H1 (cell line): ENCODE data around the gene RGS21. TPM values are rescaled to one million over a fixed set of nuclear protein-coding genes. Genes with fewer than 3 reads are reported as not detected.

ENCODE experiments used
- EZH2 ChIP-seq: fragments of 200-600 bp; sonication (generic); IDR thresholded peaks from 2 replicates; pipeline ENCODE4 v1.7.1; 2012; ENCODE audit warnings: low read depth, mild to moderate bottlenecking, moderate library complexity, low read length, inconsistent platforms; ENCODE audit not compliant: severe bottlenecking
- POLR2AphosphoS5 ChIP-seq: IDR thresholded peaks from 2 replicates; pipeline ENCODE4 v1.6.1; 2011; ENCODE audit warnings: low read depth, low read length
- SIN3A ChIP-seq, 2 experiments: IDR thresholded peaks in 1 of 2; conservative IDR thresholded peaks in 1 of 2; 2 replicates each; pipeline ENCODE4 v1.6.1; 2011 to 2012; ENCODE audit warnings: low read length in 2 of 2, improper control_type of control experiment in 1 of 2, low read depth in 1 of 2, mild to moderate bottlenecking in 1 of 2
- polyA plus RNA-seq, 7 experiments: library from polyadenylated mRNA; depleted of rRNA in 3 of 7; stranded (reverse) in 5 of 7; unstranded in 2 of 7; fragments of >200 nt in 5 of 7; fragments of 200-250 nt in 2 of 7; gene quantifications; 1 replicate in 5 of 7; 2 replicates in 1 of 7; 4 replicates in 1 of 7; pipeline versions ENCODE4 v1.2.1 to v1.2.3, GENCODE V29; 2011 to 2013; ENCODE audit warnings: missing spikeins in 2 of 7, mixed read lengths in 2 of 7
- total RNA-seq: library from RNA; stranded (reverse); fragmentation: NEBNext Ultra II Directional; extraction: Animal tissue kit (Norgen Biotek cat#: 25700); gene quantifications from 2 replicates; pipeline ENCODE4 v1.2.1, GENCODE V29; 2021

The RGS21 gene
- total and polyA plus RNA-seq, 2 of the 8 experiments (the other 6 are each of a cell fraction or from before 2014, with no cell fraction given), result not detected

- no peak for TF ChIP-seq POLR2AphosphoS5
- TF ChIP-seq SIN3A (conservative IDR thresholded peaks at IDR 0.05 in 1 of 2, IDR thresholded peaks at IDR 0.05 in 1 of 2; ENCODE audit: low read depth in 1 of 2, low read length in 2 of 2), result no peak
- TF ChIP-seq EZH2, result no peak
These were observed 48.2 kb upstream of the RGS21 start (continued) for GRCh38 chr1:192268468-192269052.
